ENCODE data around the gene CSNK1G1. TPM values are rescaled to one million over a fixed set of nuclear protein-coding genes. Genes with fewer than 3 reads are reported as not detected.

The CSNK1G1 gene
- total RNA-seq, 1 experiment from 2014 or later = 12.7 TPM

- in situ Hi-C loops (cut with HindIII; ENCODE audit: low pct_unique_long_range_greater_than_20kb, low sequenced_read_pairs) = no loop called here
- no peak for DNase-seq (ENCODE audit: low read depth)
Measured at GRCh38 chr15:64180235-64180824, 175.6 kb downstream of the CSNK1G1 start.

DNA sequence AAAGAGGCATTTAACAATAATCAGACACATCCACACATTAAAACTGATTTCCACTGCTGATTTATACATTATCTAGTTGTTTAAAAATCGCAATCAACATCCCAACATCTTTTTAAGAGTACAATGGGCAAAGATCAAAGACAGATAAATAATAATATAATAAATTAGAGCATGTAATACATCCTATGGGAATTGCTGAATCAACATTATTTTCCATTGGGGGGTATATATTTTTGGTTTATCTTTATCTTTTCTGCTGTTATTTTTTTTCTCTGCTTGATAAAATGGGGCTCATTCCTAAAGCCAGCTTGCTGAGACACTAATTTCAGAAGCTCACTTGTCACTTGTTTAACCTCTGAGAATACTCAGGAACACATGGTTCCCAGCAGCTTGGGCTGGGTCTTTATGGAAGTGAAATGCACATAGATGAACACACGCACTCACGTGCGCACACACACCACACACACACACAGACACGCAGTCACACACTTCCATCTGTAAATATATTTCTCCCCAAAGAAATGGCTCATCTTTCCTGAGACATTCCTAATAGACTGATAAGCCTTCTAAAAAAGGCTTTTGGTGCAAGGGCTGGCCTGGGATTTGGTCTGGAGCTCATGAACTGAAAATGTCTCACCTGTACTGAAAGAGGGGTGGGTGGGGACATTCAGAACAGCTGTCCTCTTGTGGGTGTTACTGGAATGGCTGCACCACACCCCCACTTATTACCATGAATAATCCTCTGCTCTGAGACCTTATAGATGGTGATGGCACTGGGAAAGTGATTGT lies 189.7 kb downstream of the CSNK1G1 start:
- no peak for DNase-seq (ENCODE audit: low read depth)
- in situ Hi-C loops (cut with HindIII; ENCODE audit: low pct_unique_long_range_greater_than_20kb, low sequenced_read_pairs) = no loop called here

DNA sequence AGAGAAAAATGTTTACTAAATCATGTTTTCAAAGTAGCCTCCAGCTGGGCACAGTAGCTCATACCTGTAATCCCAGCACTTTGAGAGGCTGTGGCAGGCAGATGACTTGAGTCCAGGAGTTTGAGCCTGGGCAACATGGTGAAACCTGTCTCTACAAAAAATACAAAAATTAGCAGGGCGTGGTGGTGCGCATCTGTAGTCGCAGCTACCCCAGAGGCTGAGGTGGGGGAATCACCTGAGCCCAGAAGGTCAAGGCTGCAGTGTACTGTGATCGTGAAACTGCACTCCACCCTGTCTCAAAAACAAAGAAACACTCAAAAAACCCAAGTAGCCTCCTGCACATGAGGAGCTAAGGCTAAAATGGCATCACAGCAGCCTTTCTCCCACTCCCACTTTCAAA lies 191.5 kb downstream of the CSNK1G1 start:
- in situ Hi-C loops (cut with HindIII; ENCODE audit: low pct_unique_long_range_greater_than_20kb, low sequenced_read_pairs) = no loop called here
- no peak for DNase-seq (ENCODE audit: low read depth)

GRCh38 chr15:64163659-64164362 lies 192.2 kb downstream of the CSNK1G1 start:
- DNase-seq (ENCODE audit: low read depth) = no peak
- in situ Hi-C loops (cut with HindIII; ENCODE audit: low pct_unique_long_range_greater_than_20kb, low sequenced_read_pairs) = no loop called here

DNA sequence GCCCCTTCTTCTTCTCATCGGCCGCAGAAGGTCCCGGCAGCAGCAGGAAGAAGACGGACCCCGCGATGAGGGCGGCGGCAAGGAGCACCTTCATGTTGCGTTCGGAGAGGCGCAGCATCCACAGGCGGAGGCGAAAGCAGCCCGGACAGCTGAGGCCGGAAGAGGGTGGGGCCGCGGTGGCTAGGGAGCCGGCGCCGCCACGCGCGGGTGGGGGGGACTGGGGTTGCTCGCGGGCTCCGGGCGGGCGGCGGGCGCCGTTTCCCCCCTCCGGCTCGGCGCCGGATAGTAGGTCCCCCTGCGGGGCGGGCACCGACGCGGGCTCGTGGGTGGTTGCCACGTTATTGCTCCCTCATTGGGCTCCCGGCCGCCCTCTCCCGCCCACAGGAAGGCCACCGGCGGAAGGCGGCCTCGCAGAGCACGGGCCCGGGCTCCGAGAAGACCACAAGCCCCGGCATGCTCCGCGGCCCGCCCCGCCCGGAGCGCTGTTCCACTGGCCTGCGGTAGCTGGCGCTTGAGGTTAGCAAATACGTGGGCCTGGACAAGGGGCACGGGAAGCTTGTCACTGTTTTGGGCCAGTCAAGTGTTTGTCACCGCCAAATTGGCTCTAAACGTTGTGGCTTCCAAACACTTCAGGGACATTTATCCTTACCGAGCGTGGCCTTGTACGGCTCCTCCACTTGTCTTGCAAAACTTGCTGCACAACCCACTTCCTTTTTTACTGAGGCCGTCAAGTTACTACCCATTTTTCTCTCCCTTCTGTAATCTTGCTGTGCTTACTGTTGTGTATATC lies 192.9 kb downstream of the CSNK1G1 start, which contains the start of gene PPIB:
TSS of gene PPIB (minus strand) at position 154 of the 790 bp plus-strand sequence. CDS start at position 118, 36 bp downstream.
- peak; percentile 97 for DNase-seq (ENCODE audit: low read depth)
- in situ Hi-C loops (cut with HindIII; ENCODE audit: low pct_unique_long_range_greater_than_20kb, low sequenced_read_pairs) = no loop called here

DNA sequence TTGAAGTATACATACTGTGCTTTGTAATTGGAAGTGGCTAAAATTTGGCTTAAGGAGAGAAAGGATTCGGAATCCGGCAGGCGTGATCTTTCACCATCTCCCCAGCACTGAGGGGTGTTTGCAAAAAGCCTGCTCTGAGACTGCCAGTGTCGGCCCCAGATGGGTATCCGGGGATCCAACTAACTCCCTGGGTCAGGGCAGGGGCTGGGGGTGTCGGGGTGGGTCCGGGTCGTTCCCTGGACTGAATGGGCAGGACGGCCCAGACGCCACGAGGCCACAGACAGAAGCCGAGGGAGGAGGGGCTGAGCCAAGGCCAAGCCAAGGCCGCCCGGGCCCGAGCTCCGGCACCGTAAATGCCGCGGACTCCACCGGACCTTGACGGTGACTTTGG lies 193.5 kb downstream of the CSNK1G1 start:
- in situ Hi-C loops (cut with HindIII; ENCODE audit: low pct_unique_long_range_greater_than_20kb, low sequenced_read_pairs) = no loop called here
- no peak for DNase-seq (ENCODE audit: low read depth)

DNA sequence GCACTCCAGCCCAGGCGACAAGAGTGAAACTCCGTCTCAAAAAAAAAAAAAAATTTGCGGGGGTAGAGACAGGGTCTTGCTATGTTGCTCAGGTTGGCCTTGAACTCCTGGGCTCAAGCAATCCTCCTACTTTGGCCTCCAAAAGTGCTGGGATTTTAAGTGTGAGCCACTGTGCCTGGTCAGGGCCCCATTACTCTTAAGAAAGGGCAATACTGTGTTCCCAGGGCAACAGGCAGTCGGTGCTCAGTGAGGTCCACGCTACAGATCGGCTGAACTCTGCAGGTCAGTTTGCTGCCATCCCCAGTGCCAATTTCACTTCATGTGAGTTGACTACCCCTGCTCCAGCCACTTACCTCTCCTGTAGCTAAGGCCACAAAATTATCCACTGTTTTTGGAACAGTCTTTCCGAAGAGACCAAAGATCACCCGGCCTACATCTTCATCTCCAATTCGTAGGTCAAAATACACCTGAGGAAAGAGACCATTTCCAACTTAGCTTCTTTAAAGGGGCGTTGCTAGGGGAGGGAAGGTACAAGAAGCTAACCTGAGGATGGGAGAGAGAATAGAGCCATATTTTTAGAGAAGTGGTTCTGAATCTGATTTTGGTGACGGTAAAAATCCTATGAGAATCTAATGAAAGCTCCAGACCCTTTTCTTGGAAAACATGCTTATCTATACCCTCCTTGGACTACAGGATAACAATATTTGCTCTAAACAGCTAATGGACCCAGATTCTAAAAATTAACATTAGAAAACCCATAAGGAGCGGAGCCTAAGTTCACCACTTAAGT lies 194.1 kb downstream of the CSNK1G1 start:
- in situ Hi-C loops (cut with HindIII; ENCODE audit: low pct_unique_long_range_greater_than_20kb, low sequenced_read_pairs) = no loop called here
- DNase-seq (ENCODE audit: low read depth) = no peak

GRCh38 chr15:64158363-64159134 lies 197.4 kb downstream of the CSNK1G1 start:
- DNase-seq (ENCODE audit: low read depth) = no peak
- in situ Hi-C loops (cut with HindIII; ENCODE audit: low pct_unique_long_range_greater_than_20kb, low sequenced_read_pairs) = no loop called here

GRCh38 chr15:64157599-64158125 lies 198.3 kb downstream of the CSNK1G1 start:
- DNase-seq (ENCODE audit: low read depth) = no peak
- in situ Hi-C loops (cut with HindIII; ENCODE audit: low pct_unique_long_range_greater_than_20kb, low sequenced_read_pairs) = no loop called here

DNA sequence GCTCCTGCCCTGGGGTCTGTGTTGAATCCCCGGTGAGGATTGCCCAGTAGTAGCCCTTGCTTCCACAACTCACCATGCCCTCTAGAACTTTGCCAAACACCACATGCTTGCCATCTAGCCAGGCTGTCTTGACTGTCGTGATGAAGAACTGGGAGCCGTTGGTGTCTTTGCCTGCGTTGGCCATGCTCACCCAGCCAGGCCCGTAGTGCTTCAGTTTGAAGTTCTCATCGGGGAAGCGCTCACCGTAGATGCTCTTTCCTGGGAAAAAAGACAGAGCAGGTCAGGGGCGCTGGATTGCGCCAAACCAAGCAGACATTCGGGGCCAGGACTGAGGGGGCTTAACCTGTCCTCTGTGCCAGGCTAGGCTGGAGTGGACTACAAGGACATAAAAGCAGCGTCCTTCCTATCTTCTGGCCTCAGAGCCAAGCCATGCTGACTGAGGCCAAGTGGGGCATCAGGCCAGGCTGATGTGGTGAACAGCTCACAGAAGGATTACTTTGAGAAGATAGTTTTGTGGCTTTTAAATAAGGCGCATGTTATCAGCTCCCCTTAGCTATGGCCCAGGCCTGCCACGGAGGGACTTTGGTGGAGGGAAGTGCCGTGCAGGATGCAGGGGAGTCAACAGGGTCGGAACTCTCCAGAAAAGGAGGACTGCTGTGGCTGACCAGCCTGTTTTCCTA lies 199.2 kb downstream of the CSNK1G1 start:
- DNase-seq (ENCODE audit: low read depth) = no peak

GRCh38 chr15:64155802-64156651 lies 199.9 kb downstream of the CSNK1G1 start:
- DNase-seq (ENCODE audit: low read depth) = no peak
- in situ Hi-C loops (cut with HindIII; ENCODE audit: low pct_unique_long_range_greater_than_20kb, low sequenced_read_pairs) = no loop called here

More for the DNA sequence above, 199.2 kb downstream of the CSNK1G1 start:
- in situ Hi-C loops (cut with HindIII; ENCODE audit: low pct_unique_long_range_greater_than_20kb, low sequenced_read_pairs) = no loop called here

- DNase-seq (ENCODE audit: low read depth) = peak; percentile 73
- in situ Hi-C loops (cut with HindIII; ENCODE audit: low pct_unique_long_range_greater_than_20kb, low sequenced_read_pairs) = no loop called here
Measured at GRCh38 chr15:64153480-64154367, 202.2 kb downstream of the CSNK1G1 start.

GRCh38 chr15:64152507-64153387 lies 203.2 kb downstream of the CSNK1G1 start:
- no peak for DNase-seq (ENCODE audit: low read depth)

More at GRCh38 chr15:64152507-64153387, 203.2 kb downstream of the CSNK1G1 start:
- in situ Hi-C loops (cut with HindIII; ENCODE audit: low pct_unique_long_range_greater_than_20kb, low sequenced_read_pairs) = no loop called here
